GM19023 (cell line): Measurements from ENCODE around the gene RAB31.

Experiments
- ATAC-seq: cut with Tn5 transposase; IDR thresholded peaks from one replicate; pipeline ENCODE4 v1.9.1; 2021; ENCODE audit warnings: mild to moderate bottlenecking, moderate library complexity; ENCODE audit not compliant: unreplicated experiment

RAB31 gene

DNA sequence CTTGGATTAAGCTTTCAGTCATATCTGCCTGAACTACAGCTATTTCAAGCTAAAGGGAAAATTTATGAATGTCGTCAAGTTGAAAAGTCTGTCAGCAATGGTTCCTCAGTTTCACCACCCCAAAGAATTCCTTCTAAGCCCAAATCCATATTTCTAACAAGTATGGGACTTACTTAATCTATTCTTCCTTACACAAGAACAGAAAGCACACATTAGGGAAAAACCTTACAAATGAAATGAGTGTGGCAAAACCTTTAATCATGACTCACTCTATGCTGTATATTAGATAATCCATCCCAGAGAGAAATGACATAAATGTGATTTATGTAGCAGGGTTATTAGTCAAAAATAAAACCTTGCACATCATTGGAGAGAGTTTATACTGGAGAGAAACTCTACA lies 78.9 kb downstream of the RAB31 start:
- no peak for ATAC-seq

- no peak for ATAC-seq
Observed at GRCh38 chr18:9787712-9788111, 79.6 kb downstream of the RAB31 start.

DNA sequence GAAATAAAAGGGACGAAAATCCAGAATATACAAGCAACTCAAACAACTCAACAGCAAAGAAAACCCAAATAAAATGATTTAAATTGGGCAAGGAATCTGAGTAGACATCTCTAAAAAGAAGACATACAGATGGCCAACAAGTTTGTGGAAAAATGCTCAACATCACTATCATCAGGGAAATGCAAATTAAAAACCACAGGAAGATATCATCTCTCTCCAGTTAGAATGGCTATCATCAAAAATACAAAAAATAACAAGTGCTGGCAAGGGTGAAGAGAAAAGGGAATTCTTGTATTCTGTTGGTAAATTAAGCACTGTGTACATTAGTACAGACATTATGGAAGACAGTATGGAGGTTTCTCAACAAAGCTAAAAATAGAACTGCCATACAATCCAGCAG lies 80.0 kb downstream of the RAB31 start:
- no peak for ATAC-seq

GRCh38 chr18:9788860-9789259 lies 80.8 kb downstream of the RAB31 start:
- ATAC-seq = no peak

DNA sequence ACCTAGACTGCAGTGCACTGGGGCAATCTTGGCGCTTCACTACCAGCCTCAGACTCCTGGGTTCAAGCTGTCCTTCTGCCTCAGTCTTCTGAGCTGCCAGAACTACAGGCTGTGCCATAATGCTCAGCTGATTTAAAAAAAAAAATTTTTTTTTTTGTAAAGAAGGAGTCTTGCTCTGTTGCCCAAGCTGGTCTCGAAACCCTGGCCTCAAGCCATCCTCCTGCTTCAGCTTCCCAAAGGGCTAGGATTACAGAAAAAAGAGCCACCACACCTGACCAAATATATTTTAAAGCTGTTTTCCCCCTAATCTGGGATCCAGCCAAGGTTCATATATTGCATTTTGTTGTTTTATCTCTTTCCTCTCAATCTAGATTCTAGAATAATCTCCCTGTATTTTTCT lies 82.2 kb downstream of the RAB31 start:
- no peak for ATAC-seq

GRCh38 chr18:9791991-9792390 lies 83.9 kb downstream of the RAB31 start:
- no peak for ATAC-seq

GRCh38 chr18:9792565-9793245 lies 84.6 kb downstream of the RAB31 start:
- ATAC-seq = no peak

GRCh38 chr18:9796011-9796410 lies 87.9 kb downstream of the RAB31 start:
- ATAC-seq = no peak

DNA sequence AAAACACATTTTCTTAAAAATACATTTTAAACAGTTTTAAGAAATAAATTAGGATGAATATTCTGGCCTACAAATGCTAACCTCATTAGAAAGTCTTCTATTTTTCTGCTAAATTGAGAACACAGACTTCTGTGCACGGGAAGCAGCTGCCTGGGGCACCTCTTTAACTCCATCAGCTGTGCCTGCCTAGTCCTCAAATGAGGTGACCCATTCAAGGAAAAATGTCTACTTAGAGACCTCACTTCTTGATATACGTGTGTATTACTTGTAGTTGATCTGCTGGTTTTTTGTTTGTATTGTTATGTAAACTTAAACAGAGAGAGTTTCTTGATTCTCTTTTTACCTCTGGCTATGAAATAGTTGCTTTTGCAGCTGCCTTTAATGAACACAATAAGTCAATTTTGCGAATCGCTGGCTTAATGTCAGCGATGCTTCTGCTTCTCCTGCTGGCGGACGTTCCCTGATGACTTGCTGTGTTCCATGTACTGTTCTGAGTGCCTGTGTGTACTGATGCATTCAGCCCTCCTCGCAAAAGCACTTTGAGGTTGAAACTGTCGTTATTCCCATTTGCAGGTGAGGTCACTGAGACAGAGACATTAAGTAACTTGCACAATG lies 88.9 kb downstream of the RAB31 start:
- no peak for ATAC-seq

DNA sequence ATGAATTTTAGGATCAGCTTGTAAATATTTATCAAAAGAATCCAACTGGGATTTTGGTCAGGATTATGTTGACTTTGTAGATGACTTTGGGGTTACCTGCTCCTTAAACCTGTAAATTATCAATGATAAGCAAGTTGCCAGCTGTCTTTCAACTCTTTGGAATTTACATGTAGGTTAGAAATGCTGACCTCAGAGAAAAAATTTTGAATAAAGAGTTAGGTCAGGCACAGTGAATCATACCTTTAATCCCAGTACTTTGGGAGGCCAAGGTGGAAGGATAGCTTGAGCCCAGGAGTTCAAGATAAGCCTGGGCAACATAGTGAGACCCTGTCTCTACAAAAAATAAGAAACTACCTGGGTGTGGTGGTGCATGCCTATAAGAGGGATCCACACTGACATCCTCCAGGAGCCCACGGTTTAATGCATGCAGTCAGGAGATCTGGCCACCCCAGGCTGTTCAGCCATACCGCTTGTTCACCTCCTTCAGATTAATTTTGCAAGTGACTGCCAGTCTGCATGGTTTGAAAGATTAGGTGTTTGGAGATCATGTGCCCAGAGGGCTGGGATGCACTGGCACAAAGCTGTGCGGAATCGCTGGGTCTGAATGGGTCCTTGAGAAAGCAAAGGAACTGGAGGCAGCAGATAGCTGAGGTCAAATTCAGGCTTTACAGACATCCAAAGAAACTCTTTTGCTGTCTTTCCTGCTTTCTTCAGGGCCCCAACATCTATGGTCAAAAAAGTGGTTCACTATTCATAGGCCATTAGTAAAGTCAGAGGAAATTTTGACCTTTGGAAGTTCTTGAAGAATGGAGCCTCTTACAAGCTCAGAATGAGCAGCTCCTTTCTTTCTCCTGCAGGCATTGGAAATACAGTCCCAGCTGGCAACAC lies 94.3 kb downstream of the RAB31 start:
- no peak for ATAC-seq

DNA sequence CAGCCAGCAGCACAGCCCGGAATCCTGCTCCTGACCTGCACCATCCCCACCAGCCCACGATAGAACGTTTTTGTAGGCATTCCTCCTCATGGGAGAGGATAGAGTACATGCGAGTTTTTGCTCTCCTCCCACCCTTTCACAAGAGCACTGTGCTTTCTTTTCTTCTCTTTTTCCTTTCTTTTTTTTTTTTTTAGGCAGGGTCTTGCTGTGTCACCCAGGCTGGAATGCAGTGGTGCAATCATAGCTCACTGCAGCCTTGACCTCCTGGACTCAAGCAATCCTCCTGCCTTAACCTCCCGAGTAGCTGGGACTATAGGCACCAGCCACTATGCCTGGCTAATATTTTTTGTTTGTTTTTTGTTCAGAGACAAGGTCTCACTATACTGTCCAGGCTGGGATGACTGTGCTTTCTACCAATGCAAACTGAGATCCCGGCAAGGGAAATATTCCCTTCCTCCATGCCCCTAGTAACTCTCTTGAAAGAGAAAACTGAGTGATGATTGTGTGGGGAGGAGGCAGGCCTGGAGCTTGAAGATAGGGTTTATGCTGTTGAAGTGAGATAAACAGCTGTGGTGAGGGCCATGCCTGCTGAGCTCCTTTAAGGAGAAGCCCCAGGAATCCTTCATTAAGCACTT lies 95.1 kb downstream of the RAB31 start:
- no peak for ATAC-seq

GRCh38 chr18:9803698-9804516 lies 95.8 kb downstream of the RAB31 start:
- no peak for ATAC-seq

GRCh38 chr18:9804517-9805104 lies 96.5 kb downstream of the RAB31 start:
- no peak for ATAC-seq

DNA sequence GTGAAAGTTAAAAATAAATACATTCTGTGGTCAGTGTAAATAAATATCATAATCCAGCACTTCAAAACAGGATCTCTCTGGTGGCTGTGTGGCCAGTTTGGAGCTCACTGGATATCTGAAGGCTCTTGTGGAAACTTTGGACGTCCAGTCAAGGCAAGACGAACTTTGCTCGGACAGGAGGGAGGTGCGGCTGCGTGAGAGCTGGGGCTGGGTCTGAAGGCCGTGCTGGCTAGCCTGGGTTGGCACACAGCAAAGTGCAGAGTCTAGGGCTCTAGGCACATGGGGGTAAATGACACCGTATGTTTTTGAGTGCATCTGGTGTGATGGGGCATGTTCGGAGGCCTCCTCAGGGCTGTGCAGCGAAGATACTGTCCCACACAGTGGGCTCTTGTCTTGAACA lies 98.8 kb downstream of the RAB31 start:
- no peak for ATAC-seq

DNA sequence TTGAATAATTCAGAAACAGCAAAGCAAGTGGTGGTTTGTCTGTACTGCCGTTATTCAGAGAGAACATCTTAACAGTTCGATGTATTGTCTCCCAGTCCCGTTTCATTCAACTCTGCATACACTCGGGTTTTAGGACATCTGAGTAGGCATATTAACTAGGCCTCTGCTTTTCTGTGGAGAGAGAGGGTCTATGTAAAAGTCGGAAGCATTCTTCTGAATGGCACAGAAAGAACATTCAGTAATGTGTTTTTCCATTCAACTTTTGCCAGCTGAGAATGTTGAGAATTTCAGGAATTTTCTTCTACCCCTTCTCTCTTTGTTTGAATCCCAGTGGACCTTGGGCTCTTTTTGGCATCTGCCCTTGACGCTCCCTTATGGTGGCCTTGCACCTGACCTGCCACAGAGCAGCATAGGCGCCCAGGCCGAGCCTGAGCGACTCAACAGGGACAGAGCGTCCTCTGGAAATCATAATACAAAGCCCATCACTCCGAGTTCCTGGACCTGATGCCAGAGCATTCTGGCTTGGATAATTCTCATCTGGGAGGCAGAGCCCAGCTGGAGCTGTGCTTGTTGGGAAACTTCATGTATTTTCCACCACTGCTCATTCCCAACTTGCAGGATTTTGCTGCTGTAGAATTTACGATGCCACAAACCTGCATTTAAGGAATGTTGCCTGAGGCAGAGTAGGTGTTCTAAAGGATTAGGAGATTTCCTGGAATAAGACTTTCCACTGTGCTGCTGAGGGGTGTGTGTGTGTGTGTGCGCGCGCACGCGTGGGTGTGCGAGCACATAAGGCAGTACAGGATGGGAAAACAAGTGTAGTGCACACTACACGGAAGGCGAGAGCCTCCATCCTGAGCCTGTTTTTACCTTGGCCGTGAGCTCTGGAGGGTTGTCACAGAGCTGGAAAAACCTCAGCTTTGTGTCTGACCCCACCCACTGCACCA lies 100.5 kb downstream of the RAB31 start:
- no peak for ATAC-seq

DNA sequence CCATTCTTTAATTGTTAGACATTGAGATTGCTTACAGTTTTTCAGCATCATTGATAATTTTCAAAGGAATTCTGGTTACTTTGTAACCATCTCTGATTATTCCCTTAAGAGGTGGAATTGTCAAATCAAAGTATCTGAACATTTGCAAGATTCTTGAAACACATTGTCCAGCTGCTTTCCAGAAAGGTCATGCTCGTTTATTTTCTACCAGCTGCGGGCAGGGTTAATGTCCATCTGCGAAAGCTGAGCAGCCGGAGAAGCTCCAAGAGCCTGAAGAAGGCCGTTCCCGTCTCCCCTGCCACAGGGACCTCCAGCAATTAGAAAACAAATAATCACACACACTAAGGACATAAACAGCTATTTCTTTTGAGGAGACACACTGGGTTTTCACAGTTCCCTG lies 101.6 kb downstream of the RAB31 start:
- ATAC-seq = no peak

DNA sequence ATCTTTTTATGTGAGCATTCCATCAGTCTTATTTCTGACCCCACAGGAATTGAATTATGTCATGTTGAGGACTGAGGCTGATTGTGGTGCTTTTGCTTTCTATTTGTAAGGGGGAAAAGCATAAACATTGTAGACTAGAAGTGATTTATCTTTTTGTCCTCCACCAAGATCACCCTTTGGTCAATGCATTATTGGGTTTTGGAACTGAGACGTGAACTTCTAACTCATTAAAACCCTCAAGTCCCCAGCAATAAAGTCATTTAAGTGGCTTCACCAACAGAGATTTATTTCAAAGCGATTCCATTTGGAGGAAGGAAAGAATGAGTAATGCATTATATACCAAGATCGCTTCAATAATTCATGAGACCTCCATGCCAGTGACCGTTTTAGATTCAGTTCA lies 102.2 kb downstream of the RAB31 start:
- no peak for ATAC-seq

DNA sequence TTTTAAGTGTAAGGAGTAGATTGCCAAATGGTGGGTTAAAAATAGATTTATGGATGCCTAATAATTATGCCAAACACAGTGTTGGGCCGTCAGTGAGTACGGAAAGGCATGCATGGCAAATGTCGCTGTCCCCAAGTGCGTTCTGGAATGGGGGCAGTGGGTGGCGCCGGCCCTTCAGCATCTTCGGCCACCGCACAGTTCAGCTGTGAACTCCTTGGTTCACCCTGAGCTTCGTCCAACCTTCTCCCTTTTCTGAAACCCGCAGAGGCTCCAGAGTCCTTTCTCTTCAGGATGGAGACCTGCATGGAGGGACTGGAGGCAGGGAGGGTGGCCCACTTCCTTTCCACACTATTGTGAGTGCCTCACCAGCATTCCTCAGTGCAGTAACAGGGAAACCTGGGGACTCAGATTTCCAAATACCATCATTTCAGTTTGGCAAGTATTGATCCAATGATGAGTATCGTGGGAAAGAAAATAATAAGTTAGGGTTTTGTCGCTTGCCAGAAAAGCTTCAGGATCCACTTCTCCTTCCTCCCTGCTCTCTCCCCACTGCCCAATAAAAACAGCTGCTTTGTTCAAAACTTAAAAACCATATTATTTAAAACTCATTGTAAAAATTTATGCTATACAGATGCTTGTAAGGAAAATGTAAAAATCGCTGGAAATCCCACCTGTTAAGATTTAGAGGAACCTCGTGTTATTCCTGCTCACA lies 103.0 kb downstream of the RAB31 start:
- no peak for ATAC-seq

- ATAC-seq = no peak
Observed at GRCh38 chr18:9811978-9812377, 103.9 kb downstream of the RAB31 start.
